ENCODE data around the gene MACF1.
A peak's percentile ranks its signal among the peaks of the same experiment; 100 is the strongest.

MACF1 gene

DNA sequence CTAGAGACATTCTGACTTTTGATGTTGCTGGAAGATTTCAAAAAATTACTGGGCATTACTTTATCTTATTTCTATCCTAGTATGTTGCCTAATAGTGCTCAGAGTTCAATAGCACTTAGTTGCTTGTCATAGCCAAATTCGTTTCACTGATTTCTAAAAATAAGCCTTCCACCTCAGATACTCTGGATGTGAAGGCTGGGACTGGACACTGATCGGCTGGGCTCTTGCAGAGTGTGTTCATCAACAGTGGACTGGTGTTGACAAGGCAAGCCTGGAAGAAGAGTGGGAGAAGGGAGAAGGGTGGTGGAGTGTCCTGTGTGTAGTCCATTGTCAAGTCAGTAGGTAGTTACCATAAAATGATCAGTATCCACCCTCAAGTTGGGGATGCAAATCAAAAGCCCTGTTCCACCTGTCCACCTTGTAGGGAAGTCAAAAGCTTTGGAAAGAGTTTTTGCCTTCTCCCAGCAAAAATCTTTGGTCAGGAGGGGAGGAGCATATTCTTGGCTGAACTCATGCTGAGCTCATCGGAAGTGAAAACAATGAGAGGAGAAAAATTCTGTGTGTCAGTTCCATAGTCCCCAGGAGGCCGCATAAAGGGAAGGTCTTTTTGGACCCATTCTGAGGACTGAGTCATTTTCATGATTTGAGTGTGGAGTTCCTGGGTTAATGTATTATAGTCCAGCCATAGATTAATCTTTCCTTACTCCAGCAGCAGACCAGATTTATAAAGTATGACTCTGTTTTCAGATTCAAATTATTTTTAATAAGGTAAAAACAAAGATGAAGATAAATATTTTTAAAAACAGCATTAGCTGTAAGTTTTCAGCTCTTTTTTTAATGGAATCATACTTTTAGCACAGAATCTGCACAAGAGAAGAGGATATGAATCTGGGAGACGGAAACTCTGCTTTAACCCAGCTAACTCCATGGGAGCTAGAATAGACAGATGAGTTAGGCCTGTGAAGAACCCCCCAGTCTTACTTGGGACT is 187.5 kb downstream of the MACF1 start:
- H3K27ac Mint-ChIP-seq = peak overlapping the region; percentile 92 to 99 (median 96)
- H3K4me1 Mint-ChIP-seq = peaks cover 71% of the 10 kb centered on the region
- TF ChIP-seq, protein P1, sequence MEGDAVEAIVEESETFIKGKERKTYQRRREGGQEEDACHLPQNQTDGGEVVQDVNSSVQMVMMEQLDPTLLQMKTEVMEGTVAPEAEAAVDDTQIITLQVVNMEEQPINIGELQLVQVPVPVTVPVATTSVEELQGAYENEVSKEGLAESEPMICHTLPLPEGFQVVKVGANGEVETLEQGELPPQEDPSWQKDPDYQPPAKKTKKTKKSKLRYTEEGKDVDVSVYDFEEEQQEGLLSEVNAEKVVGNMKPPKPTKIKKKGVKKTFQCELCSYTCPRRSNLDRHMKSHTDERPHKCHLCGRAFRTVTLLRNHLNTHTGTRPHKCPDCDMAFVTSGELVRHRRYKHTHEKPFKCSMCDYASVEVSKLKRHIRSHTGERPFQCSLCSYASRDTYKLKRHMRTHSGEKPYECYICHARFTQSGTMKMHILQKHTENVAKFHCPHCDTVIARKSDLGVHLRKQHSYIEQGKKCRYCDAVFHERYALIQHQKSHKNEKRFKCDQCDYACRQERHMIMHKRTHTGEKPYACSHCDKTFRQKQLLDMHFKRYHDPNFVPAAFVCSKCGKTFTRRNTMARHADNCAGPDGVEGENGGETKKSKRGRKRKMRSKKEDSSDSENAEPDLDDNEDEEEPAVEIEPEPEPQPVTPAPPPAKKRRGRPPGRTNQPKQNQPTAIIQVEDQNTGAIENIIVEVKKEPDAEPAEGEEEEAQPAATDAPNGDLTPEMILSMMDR (IDR thresholded peaks at IDR 0.05; ENCODE audit: unreplicated experiment in 3 of 3) = no peak
- peak overlapping the region in 2 of 3 experiments; percentile 11 to 49 for H3K4me3 Mint-ChIP-seq
- H3K9me3 Mint-ChIP-seq = no peaks in the 10 kb centered on the region
- H3K27me3 Mint-ChIP-seq (ENCODE audit: low read depth) = no peaks in the 10 kb centered on the region
- peaks cover 35% of the 10 kb centered on the region for H3K36me3 Mint-ChIP-seq (ENCODE audit: low read depth)

DNA sequence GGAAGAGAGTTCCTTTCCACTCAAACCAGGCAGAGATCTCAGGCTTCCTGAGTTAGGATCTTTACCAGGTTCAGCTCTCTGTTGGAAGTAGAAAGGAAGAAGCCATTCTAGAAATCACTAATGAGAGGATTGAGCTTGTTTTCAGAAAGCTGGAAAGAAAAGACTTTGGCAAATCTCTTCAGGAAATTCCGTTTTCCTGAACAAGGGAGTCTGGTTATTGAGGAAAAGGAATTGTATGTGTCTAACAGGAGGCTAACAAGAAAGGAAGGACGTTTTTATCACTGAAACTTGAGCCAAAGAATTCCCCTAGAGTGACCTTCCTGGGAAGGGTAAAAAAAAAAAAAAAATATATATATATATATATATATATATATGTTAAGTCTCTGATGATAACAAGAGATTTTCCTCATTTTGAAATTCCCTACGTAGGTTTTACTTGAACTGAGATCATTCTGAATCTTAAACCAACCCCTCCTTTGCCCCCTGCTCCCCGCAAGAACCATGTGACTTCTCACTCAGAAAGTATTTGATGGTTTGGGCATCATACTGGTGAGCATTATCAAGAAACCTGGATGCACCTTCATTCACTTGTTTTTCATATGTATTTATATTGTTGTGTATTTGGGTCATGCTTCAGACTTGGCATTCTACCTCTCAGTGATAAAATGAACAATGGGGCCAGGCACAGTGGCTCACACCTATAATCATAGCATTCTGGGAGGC is 188.5 kb downstream of the MACF1 start:
- H3K36me3 Mint-ChIP-seq (ENCODE audit: low read depth) = peaks cover 24% of the 10 kb centered on the region
- peak overlapping the region; percentile 92 to 99 (median 96) for H3K27ac Mint-ChIP-seq
- H3K4me1 Mint-ChIP-seq = peaks cover 74% of the 10 kb centered on the region
- H3K27me3 Mint-ChIP-seq (ENCODE audit: low read depth) = no peaks in the 10 kb centered on the region
- H3K9me3 Mint-ChIP-seq = no peaks in the 10 kb centered on the region
- peak overlapping the region in 2 of 3 experiments; percentile 11 to 51 for H3K4me3 Mint-ChIP-seq
- TF ChIP-seq, protein P1 (IDR thresholded peaks at IDR 0.05; ENCODE audit: unreplicated experiment in 3 of 3) = no peak

DNA sequence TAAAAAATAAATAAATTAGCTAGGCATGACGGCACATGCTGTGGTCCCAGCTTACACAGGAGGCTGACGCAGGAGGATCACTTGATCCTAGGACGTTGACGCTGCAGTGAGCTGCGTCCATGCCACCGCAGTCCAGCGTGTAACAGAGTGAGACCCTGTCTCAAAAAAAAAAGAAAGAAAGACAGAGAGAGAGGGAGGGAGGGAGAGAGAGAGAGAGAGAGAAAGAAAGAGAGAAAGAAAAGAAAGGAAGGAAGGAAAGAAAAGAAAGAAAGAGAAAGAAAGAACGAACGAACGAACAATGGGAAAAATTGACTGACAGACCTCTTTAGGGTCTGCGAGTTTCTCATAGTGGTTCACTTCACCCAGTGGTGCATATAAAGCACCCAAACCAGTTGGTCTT is 189.2 kb downstream of the MACF1 start:
- peaks cover 81% of the 10 kb centered on the region for H3K4me1 Mint-ChIP-seq
- peaks cover 18% of the 10 kb centered on the region for H3K36me3 Mint-ChIP-seq (ENCODE audit: low read depth)
- H3K27me3 Mint-ChIP-seq (ENCODE audit: low read depth) = no peaks in the 10 kb centered on the region
- TF ChIP-seq, protein P1 (IDR thresholded peaks at IDR 0.05; ENCODE audit: unreplicated experiment in 3 of 3) = no peak
- H3K27ac Mint-ChIP-seq = peak overlapping the region; percentile 92 to 99 (median 96)
- peak overlapping the region in 1 of 3 experiments; percentile 9 for H3K4me3 Mint-ChIP-seq
- no peaks in the 10 kb centered on the region for H3K9me3 Mint-ChIP-seq

DNA sequence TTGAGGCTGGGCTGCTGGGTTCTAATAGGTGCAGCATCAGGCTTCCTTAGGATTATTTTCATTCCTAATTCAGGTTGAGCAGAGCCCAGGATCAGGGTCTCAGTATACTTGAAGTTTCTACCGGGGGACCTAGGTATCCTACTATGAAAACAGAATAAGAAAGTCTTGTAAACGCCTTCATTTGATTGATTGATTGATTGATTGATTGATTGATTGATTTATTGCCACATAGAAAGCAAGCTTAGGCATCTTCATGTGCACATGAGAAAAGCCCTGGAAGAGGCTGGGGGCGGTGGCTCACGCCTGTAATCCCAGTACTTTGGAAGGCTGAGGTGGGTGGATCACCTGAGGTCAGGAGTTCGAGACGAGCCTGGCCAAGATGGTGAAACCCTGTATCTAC is 189.6 kb downstream of the MACF1 start:
- TF ChIP-seq, protein P1 (IDR thresholded peaks at IDR 0.05; ENCODE audit: unreplicated experiment in 3 of 3) = no peak
- peaks cover 85% of the 10 kb centered on the region for H3K4me1 Mint-ChIP-seq
- H3K4me3 Mint-ChIP-seq = no peak overlapping the region
- peaks cover 15% of the 10 kb centered on the region for H3K36me3 Mint-ChIP-seq (ENCODE audit: low read depth)
- no peaks in the 10 kb centered on the region for H3K27me3 Mint-ChIP-seq (ENCODE audit: low read depth)
- H3K9me3 Mint-ChIP-seq = no peaks in the 10 kb centered on the region
- peak overlapping the region; percentile 92 to 99 (median 96) for H3K27ac Mint-ChIP-seq

DNA sequence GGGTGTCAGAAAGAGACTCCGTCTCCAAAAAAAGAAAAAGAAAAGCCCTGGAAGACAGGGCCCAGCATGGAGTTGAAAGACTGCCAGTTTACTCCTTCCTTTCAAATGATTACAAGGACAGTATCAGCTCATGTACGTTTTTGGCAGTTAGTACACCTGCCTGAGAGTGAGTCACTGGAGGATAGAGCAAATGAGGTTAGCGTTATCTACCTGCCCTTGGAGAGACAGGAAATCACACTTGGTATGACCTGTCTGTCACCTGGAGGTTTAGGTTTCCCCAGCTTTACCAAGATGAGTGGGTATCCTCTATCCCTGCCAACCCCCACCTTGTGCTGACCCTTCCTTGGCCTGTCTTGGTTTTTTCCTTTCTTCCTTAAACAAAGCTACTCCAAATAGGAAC is 190.1 kb downstream of the MACF1 start:
- Mint-ChIP-seq H3K4me3 (no peak overlapping the region), H3K27me3 (ENCODE audit: low read depth) (no peaks in the 10 kb centered on the region), H3K36me3 (ENCODE audit: low read depth) (peaks cover 14% of the 10 kb centered on the region), H3K9me3 (no peaks in the 10 kb centered on the region), H3K27ac (peak overlapping the region; percentile 96 to 99 (median 97)), H3K4me1 (peaks cover 88% of the 10 kb centered on the region)
- TF ChIP-seq, protein P1 (IDR thresholded peaks at IDR 0.05; ENCODE audit: unreplicated experiment in 3 of 3) = no peak
